C4-2B (cell line): Measurements from ENCODE around the gene QSOX1.

Source experiments
- CTCF ChIP-seq: fragments of 450-650 bp; conservative IDR thresholded peaks from 2 replicates; pipeline ENCODE4 v1.5.1; 2017; ENCODE audit warnings: mild to moderate bottlenecking
- ZFX ChIP-seq: fragments of 450-650 bp; IDR thresholded peaks from 2 replicates; pipeline ENCODE4 v1.6.1; 2017

GRCh38 chr1:180217006-180217405 is 62.3 kb downstream of the QSOX1 start:
- TF ChIP-seq CTCF, result no peak
- TF ChIP-seq ZFX, result no peak
